HG02840 (cell line): ENCODE measurements around the gene LCE1E.

Experiments
- ATAC-seq: cut with Tn5 transposase; IDR thresholded peaks from one replicate; pipeline ENCODE4 v1.9.1; 2021; ENCODE audit warnings: mild to moderate bottlenecking, moderate library complexity, moderate number of reproducible peaks; ENCODE audit not compliant: unreplicated experiment, low FRiP score

LCE1E gene, protein sequence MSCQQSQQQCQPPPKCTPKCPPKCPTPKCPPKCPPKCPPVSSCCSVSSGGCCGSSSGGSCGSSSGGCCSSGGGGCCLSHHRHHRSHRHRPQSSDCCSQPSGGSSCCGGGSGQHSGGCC

DNA sequence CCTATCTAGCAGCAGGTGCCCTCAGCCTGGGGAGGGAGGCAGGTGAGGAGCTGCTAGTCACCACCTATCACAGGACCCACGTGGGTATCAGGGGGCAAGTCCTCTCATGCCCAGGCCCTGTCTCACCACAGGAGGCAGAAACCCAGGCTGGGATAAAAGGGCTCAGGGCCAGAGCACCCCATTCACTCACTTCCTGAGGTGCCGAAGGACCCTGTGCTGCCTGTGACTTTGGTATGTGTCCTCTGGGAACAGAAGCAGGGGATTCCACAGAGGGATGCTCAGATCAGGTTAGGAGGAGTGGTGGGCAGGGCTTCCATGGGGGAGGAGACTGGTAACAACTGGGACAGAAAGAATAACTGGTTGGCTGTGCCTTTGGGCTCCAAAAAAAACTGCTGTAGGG lies at the start of gene LCE1E:
LCE1E (plus strand) TSS at position 181 of the 400 bp plus-strand sequence. CDS start 1,043 bp downstream, outside the sequence.
- ATAC-seq = no peak

DNA sequence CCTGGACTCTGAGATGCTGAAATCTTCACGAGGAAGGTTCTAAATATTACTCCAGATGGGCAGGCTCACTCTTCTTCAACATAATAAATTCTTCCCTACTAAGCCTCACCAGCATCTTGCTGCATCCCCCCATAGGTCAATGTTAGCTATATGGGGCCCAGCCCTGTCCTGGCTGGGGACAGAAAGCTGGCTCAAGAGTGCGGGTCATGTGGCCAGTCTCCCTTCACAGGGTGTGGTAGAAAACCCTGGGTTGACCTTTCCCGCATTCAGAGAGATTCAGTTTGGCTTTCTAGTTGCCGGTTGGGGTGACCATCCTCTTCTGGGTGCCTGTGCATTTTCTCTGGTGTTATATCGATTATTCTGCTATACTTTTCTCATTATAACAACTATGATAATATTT lies 48.1 kb upstream of the LCE1E start:
- ATAC-seq = no peak

DNA sequence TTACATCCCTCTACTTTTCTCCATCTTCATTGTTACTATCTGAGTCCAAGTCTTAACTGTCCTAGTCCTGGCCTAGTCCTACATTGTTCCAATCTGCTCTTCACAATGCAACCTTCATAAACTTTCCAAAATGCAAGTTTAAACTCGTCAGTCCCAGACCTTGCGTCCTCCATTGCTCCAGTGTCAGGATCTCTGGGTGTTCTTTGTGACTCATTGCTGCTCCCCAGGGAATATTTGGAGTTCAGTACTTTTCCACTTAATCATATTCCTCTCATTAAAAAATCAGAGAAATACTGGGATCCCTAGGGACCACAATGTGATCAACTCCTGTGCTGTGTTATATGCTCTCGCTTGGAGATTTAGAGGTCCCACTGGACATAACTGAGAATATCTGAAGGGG lies 46.2 kb upstream of the LCE1E start:
- ATAC-seq = no peak

DNA sequence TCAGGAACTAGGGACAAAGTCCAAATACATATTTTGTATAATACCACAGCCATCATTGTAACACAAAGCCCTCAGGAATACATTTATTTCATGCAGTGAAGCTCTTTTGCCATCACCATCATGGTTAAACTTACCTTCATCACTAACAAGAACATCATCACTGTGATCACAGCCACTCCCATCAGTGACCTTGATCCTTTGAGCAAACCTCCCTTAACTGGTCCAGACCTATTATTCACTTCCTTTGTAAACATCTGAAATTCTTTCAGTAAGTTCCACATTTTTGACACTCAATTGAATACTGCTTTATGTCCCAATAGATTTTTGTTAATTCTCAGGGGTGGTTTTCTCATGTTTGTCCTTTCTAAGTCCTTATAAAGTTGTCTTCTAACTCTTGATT lies 44.4 kb upstream of the LCE1E start:
- ATAC-seq = no peak

DNA sequence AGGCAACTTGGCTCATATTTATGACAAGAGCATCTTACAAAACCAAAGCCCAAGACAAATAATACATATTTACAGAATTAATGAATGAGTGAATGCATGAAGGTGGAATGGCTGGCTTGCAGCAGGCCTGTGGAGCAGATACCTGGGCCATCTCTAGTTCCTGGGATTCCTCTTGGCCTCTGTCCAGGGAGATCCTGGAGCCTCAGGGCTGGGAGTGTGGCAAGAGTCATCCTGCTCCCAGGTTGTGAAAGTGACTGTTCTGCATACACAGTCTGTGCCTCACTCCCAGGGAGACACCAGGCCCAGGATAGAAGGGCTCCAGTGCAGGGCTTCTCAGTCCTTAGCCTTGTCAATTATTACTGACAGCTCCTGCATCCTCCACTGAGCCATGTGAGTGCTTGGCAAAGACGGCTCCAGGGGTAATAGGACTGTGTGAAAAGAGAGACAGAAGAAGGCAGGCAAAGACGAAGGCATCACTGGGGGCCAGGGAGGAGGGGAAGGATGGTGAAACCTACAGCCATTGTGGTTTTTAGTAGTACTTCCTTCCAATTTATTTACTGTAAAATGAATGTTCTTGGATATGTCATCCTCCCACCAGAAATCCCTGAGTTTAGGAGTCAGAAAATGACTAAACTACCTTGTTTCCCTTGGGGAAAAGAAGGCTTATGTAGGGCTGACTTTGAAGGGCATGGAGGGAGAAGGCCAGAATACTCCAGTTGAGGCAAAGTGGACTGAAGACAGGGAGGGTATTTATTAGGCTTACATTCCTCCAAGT lies 42.5 kb upstream of the LCE1E start:
- ATAC-seq = no peak

DNA sequence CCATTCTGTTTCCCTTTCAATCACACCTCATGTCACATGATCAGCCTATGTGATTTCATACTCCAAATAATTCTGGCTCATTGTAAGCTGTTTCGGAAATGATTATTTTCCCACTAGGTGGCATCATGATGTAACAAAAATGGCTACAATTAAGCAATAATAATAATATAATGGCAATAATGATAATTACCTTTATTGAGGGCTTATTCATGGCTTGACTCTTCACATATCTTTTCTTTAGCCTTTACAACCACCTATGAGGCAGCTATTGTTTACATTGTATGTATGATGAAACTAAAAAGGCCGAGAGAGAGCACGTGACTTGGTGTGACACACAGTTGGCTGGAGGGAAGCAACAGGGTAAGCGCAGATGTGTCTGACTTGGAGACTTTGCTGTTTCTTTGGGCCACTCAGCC lies 40.8 kb upstream of the LCE1E start:
- ATAC-seq = no peak

DNA sequence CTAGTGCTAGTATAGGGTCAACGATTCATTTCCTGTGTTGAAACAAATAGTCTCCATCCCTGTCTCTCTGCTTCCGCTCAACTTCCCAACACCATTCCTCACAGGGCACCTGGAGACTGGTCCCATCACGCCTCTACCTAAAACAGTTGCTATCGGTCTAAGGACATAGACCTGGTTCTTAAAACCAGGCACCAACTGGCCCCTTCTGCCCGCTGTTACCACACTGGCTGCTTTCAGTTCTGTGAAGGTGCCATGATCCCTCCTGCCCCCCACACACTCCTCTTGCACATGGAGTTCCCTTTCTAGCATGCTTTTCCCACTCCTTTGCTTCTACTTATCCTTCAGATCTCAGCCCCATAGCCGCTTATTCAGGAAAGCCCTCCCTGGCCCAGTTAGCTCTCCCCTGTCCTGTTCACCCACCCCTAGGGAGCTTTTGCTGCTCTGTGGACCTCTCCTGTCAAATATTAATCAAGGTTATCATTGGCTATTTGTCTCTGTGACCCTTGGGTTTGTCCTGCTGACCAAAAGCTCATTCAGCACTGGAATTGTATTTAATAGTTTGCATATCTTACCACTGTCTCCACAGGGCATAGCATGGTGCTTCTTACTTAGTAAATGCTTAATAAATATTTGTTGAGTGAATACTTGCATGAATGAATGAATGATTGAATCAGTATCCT lies 40.2 kb upstream of the LCE1E start:
- no peak for ATAC-seq

DNA sequence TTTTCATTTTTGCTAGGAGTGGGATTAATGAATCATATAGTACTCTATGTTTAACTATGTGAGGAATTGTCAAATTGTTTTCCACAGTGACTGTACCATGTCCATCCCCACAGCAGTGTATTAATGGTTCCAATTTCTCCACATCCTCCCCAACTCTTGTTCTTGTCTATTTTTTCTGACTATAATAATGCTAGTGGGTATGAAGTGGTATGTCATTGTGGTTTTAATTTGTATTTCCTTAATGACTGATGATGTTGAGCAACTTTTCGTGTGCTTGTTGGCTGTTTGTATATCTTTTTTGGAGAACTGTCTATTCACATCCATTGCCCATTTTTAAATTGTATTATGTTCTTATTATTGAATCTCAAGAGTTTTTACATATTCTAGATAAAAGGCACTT lies 38.2 kb upstream of the LCE1E start:
- no peak for ATAC-seq

DNA sequence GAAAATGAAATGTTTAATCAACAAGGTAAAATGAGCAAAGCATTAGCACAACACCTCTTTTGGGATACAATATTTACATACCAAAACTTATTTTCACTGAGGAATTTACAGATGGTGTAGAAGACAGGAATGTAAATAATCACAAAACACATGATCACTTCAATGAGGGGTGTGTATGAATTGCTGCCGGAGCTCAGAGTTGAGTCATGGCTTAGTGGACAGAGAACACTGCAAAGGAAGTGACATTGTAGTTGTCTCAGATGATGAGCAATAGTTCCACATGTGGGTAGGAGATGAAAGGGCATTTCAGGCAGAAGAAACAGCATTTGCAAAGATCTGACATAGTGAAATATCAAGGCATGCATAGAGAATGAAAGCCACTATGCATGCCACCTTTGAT lies 33.8 kb upstream of the LCE1E start:
- ATAC-seq = no peak

DNA sequence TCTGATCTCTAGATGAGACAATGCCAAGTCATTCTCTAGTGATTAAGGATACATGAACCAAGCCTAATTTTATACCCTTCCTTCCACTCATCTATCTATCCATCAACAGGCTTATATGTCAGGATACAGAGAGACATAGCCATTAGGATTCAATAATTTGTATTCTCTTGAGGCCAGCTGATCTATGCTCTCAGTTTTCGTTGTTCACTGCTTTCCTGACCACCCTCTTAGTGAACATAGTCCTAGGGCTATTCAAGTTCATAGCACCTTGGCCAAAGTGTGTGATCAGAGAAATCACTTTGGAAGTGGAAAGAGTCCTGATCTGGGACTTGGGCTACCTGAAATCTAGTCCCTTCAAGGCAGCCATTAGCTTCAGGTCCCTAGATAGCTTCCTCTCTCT lies 32.5 kb upstream of the LCE1E start:
- no peak for ATAC-seq

DNA sequence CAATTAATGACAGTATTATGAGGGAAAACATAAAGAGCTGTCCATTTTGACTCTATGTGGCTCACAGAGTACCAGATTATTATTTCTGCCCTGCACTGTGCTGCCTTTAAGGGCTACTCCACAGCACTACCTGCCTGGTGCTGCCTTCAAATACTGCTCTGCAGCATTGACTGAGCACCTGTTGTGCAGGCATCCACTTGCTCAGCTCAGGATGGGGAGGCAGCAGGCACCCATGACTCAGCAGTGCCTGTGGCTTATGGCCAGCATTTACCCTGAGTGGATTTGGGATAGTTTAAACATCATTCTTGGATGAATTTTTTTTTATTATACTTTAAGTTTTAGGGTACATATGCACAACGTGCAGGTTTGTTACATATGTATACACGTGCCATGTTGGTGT lies 29.2 kb upstream of the LCE1E start:
- ATAC-seq = no peak

DNA sequence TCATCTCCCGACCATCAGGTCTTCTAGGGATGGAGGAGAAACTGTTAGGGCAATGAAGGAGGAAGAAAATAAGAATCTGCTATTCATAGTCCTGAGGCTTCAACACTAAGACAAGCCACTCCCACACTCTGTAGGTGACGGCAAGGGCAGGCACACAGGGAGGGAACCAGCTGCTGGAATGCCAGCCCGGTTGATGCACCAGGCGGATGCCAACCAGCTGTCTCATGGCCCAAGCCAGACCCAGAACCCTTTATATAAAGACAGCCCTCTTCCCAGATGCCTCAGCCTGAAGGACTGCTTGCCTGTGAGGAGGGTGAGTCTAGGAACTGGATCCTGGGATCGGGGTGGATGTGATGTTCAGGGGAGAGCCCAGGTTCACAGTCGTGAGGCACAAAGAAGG lies 28.3 kb upstream of the LCE1E start, which contains the start of gene KPRP:
KPRP (plus strand) TSS at position 279 of the 400 bp plus-strand sequence. CDS start 1,564 bp downstream, outside the sequence.
- no peak for ATAC-seq

DNA sequence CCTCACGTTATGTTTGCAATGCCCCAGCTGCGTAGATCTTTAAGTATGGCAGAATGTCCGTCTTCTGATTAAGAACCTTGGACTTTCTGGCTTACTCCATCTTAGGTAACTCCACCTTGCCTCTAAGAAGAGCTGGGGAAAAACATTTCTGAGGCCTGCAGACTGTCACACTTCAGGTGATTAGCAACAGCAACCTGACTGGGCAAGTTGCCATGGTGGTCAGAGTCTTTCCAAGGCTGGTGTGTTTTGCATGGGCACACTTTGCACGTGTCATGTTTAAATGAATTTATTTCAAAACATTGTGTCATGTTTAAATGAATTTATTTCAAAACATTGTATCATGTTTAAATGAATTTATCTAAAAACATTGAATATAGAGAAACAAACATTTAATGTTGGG lies 27.4 kb upstream of the LCE1E start:
- ATAC-seq = no peak

DNA sequence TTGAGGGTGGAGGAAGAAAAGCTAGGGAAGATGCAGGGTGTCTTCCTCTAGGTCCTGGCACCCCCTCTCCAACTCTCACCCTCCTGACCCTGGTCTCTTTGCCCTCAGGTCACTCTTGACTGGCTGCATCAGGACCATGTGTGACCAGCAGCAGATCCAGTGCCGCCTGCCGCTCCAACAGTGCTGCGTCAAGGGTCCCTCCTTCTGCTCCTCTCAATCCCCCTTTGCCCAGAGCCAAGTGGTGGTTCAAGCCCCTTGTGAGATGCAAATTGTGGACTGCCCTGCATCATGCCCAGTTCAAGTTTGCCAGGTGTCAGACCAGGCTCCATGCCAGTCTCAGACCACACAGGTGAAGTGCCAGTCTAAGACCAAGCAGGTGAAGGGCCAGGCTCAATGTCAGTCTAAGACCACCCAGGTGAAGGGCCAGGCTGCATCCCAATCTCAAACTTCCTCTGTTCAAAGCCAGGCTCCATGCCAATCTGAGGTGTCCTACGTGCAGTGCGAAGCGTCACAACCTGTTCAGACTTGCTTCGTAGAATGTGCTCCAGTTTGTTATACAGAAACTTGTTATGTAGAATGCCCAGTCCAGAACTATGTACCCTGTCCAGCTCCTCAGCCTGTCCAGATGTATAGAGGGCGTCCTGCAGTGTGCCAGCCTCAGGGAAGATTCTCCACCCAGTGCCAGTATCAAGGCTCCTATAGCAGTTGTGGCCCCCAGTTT lies 26.4 kb upstream of the LCE1E start:
- no peak for ATAC-seq

DNA sequence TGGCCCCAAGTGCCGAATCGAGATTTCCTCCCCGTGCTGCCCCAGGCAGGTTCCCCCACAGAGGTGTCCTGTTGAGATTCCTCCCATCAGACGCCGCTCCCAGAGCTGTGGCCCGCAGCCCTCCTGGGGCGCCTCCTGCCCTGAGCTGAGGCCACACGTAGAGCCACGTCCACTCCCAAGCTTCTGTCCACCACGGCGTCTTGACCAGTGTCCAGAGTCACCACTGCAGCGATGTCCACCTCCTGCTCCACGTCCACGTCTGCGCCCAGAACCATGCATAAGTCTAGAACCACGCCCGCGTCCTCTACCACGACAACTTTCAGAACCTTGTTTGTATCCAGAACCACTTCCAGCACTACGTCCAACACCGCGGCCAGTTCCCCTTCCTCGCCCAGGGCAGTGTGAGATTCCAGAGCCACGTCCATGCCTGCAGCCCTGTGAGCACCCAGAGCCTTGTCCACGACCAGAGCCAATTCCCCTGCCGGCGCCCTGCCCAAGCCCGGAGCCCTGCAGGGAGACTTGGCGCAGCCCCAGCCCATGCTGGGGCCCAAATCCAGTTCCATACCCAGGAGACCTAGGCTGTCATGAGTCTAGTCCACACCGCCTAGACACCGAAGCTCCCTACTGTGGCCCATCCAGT lies 25.4 kb upstream of the LCE1E start:
- no peak for ATAC-seq

DNA sequence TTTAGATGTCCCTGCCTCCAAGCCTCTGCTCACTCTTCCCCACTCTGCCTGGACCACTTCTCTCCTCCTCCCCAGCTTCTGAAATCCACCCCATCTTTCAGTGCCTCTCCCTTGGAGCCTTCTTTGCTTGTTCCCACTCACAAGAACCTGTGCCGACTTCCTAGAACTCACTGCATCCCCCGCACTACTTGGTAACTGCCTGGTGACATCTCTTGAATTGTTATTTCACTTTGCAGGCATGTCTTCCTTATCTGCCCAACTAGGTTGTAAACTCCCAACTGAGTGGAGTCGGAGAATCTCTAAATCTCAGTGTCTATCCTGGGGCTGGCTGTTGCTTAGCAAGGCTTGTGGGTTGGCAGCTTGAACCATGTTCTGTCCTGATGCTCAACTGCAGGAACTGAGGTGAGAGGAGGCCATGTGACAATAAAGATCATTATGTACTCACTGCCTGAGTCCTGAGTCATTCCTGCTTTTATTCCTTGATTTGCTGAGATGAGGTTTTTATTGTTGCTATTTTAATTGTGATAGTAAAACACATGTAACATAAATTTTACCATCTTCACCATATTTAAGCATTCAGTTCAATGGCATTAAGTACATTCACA lies 24.3 kb upstream of the LCE1E start:
- no peak for ATAC-seq

DNA sequence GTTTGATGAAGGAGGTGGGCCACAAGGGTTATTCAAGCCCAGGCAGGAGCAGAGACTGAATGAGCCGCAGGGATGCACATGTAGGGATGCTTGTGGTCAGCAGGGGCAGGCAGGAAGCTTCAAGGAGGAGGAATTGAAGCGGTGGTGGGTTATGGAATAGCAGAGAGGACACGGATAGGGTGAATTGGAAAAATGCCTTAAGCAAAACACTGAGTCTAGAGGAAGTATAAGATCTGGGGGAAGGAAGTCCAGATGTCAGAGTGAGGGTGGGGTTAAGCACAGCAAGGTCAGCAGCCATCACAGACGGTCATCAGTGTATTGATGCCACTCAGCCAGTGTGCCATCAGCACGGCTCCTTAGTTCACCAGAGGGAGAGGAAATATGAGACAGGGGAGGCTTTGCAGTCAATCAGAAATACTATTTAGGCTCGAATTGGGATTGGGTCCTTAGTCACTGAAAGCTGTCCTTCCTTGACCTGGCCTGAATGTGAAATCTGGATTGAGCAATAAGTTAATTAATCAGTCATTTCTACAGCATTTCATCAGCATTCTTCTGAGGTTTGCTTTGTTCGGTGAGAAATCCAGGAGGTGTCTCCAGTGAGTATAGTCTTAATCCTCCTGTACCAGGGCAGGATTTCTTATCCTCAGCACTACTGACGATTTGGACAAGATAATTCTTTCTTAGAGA lies 17.1 kb upstream of the LCE1E start:
- ATAC-seq = no peak

DNA sequence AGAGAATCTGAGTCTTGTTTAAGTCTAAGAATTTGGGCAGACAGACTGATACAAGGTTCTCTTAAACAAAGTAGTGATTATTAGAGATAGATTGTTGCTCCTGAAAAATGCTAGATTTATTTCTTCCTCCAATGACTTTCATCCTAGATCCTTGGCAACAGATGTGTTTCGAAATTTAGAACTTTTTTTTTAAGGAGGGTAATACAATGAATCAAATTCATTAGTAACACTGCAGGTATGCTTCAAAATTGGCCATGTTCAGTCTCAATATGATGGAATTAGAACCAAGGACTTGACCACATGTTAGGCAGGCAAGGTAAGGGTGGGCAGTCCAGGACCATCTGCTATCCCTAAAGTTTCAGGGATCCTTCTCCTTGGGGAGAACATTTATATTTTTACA lies 15.6 kb upstream of the LCE1E start:
- ATAC-seq = no peak

DNA sequence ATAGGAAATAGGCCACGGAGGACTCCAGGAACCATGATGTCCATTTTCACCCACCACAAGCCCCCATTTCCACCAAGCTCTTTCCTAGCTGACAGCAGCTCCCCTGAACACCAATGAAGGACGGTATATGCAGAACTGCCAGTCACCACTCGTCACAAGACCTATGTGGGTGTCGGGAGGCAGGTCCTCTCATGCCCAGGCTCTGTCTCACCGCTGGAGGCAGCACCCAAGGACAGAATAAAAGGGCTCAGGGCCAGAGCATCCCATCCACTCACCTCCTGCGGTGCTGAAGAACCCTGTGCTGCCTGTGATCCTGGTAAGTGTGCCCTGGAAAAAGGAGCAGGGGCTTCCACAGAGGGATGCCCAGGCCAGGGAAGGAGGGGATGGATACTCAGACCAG lies 11.2 kb upstream of the LCE1E start, which contains the start of gene LCE1F:
LCE1F (plus strand) TSS at position 266 of the 400 bp plus-strand sequence. CDS start 1,232 bp downstream, outside the sequence.
- no peak for ATAC-seq
